GM19372 (cell line): Measurements from ENCODE around the gene FHL2.

Experiments used
- ATAC-seq: cut with Tn5 transposase; IDR thresholded peaks from one replicate; pipeline ENCODE4 v1.9.1; 2021; ENCODE audit warnings: mild to moderate bottlenecking, low read depth, moderate library complexity; ENCODE audit not compliant: unreplicated experiment

Gene FHL2

GRCh38 chr2:105398336-105399206 is at the start of gene FHL2:
Gene FHL2 (minus strand): TSS chr2:105399051. CDS start chr2:105386516, 12,535 bp downstream.
- ATAC-seq = peak; percentile 100

- ATAC-seq = no peak
Observed at GRCh38 chr2:105447476-105447875, 48.6 kb upstream of the FHL2 start.

- no peak for ATAC-seq
Observed at GRCh38 chr2:105446501-105446900, 47.6 kb upstream of the FHL2 start.

GRCh38 chr2:105445976-105446375 is 47.1 kb upstream of the FHL2 start:
- no peak for ATAC-seq

- no peak for ATAC-seq
Observed at GRCh38 chr2:105445498-105445897, 46.6 kb upstream of the FHL2 start.

- ATAC-seq = no peak
Observed at GRCh38 chr2:105443617-105444598, 45.1 kb upstream of the FHL2 start.

GRCh38 chr2:105442721-105443120 is 43.9 kb upstream of the FHL2 start:
- no peak for ATAC-seq

- no peak for ATAC-seq
Observed at GRCh38 chr2:105442056-105442455, 43.2 kb upstream of the FHL2 start.

GRCh38 chr2:105439141-105439540 is 40.3 kb upstream of the FHL2 start:
- no peak for ATAC-seq

GRCh38 chr2:105438104-105438929 is 39.5 kb upstream of the FHL2 start:
- no peak for ATAC-seq

GRCh38 chr2:105437708-105438103 is 38.9 kb upstream of the FHL2 start:
- no peak for ATAC-seq

- ATAC-seq = no peak
Observed at GRCh38 chr2:105432749-105433148, 33.9 kb upstream of the FHL2 start.

GRCh38 chr2:105432044-105432399 is 33.2 kb upstream of the FHL2 start:
- ATAC-seq = no peak

- no peak for ATAC-seq
Observed at GRCh38 chr2:105431367-105432043, 32.7 kb upstream of the FHL2 start.

- ATAC-seq = no peak
Observed at GRCh38 chr2:105428387-105429018, 29.7 kb upstream of the FHL2 start.

GRCh38 chr2:105427485-105427884 is 28.6 kb upstream of the FHL2 start:
- no peak for ATAC-seq

GRCh38 chr2:105426626-105427292 is 27.9 kb upstream of the FHL2 start:
- ATAC-seq = no peak

GRCh38 chr2:105425936-105426625 is 27.2 kb upstream of the FHL2 start:
- no peak for ATAC-seq
